ENCODE data around the gene ZNF691. TPM values are rescaled to one million over a fixed set of nuclear protein-coding genes. Genes with fewer than 3 reads are reported as not detected.

Gene ZNF691
- polyA plus RNA-seq, 1 of the 3 experiments (the other 2 are of a cell fraction), result 7.2 TPM

DNA sequence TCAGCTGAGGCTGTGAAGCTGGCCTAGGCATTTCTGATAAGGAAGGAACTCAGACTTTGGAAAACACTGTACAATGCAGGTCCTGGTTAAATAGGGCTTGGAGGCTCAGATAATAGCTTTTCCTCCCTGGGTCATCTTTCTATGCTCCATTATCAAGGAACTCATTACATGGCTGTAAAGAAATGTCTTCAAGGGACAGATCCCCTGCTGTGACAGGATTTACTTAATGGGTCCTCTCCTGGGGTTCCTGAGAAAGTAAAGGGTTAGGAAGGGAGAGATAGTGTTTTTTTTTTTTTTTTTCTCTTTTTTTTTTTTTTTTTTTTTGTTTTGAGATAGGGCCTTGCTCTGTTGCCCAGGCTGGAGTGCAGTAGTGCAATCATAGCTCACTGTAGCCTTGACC is 15.1 kb upstream of the ZNF691 start:
- H3F3A ChIP-seq (replicated peaks; ENCODE audit: insufficient read depth), result no peaks in the 10 kb centered on the region
- no peaks in the 10 kb centered on the region for H4K20me1 ChIP-seq (ENCODE audit: insufficient read depth)
- H3K4me1 ChIP-seq (ENCODE audit: control insufficient read depth in 1 of 2, insufficient read depth in 2 of 2, low read depth in 1 of 2, low read length in 1 of 2), result peaks cover 0 to 6% of the 10 kb centered on the region in 2 experiments; a peak in 1 of 4 replicates
- no peak overlapping the region for H3K4me2 ChIP-seq
- H3K27ac ChIP-seq (ENCODE audit: low read depth in 2 of 2, low read length in 1 of 2), result no peak overlapping the region
- ChIA-PET CTCF (interaction anchor here (0.8 to 1.9 kb wide), 2 partner anchors 16 to 53 kb away, joined by 3 to 4 read pairs; no protein-coding TSS in a partner anchor), POLR2A (no interaction called here)
- no peak for DNase-seq
- H3K9ac ChIP-seq, result no peak overlapping the region
- H3K79me2 ChIP-seq (ENCODE audit: insufficient read depth), result no peaks in the 10 kb centered on the region
- H2AFZ ChIP-seq (ENCODE audit: low read depth), result no peak overlapping the region
- no peaks in the 10 kb centered on the region for H3K9me3 ChIP-seq
- H3K9me2 ChIP-seq, result no peaks in the 10 kb centered on the region
- no peak overlapping the region for H3K4me3 ChIP-seq (ENCODE audit: low read depth in 2 of 2, low read length in 1 of 2)
- H3K36me3 ChIP-seq (replicated peaks in 1 of 2; ENCODE audit: control insufficient read depth in 1 of 2, insufficient read depth in 2 of 2, low read length in 1 of 2), result peaks cover 0 to 4% of the 10 kb centered on the region in 2 experiments
- TF ChIP-seq FOXM1 (IDR thresholded peaks at IDR 0.05; ENCODE audit: low read depth) (no peak), TEAD4 (IDR thresholded peaks at IDR 0.05; ENCODE audit: borderline replicate concordance, insufficient read depth) (no peak), IRF3 (IDR thresholded peaks at IDR 0.05; ENCODE audit: low read depth, low read length) (no peak), EP300 (IDR thresholded peaks at IDR 0.05; ENCODE audit: borderline replicate concordance in 1 of 2, low read depth in 1 of 2, low read length in 1 of 2) (no peak), SIN3A (IDR thresholded peaks at IDR 0.05; ENCODE audit: borderline replicate concordance, low read depth, low read length) (no peak), RXRA (IDR thresholded peaks at IDR 0.05; ENCODE audit: borderline replicate concordance, low read depth) (no peak), FOSL2 (IDR thresholded peaks at IDR 0.05; ENCODE audit: borderline replicate concordance, low read depth) (no peak), TAF1 (IDR thresholded peaks at IDR 0.05; ENCODE audit: borderline replicate concordance, low read depth, low read length) (no peak), RFX5 (IDR thresholded peaks at IDR 0.05; ENCODE audit: low read length) (no peak), POLR2AphosphoS5 (IDR thresholded peaks at IDR 0.05; ENCODE audit: low read depth, low read length) (no peak)
- TF ChIP-seq, protein P1, sequence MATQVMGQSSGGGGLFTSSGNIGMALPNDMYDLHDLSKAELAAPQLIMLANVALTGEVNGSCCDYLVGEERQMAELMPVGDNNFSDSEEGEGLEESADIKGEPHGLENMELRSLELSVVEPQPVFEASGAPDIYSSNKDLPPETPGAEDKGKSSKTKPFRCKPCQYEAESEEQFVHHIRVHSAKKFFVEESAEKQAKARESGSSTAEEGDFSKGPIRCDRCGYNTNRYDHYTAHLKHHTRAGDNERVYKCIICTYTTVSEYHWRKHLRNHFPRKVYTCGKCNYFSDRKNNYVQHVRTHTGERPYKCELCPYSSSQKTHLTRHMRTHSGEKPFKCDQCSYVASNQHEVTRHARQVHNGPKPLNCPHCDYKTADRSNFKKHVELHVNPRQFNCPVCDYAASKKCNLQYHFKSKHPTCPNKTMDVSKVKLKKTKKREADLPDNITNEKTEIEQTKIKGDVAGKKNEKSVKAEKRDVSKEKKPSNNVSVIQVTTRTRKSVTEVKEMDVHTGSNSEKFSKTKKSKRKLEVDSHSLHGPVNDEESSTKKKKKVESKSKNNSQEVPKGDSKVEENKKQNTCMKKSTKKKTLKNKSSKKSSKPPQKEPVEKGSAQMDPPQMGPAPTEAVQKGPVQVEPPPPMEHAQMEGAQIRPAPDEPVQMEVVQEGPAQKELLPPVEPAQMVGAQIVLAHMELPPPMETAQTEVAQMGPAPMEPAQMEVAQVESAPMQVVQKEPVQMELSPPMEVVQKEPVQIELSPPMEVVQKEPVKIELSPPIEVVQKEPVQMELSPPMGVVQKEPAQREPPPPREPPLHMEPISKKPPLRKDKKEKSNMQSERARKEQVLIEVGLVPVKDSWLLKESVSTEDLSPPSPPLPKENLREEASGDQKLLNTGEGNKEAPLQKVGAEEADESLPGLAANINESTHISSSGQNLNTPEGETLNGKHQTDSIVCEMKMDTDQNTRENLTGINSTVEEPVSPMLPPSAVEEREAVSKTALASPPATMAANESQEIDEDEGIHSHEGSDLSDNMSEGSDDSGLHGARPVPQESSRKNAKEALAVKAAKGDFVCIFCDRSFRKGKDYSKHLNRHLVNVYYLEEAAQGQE (IDR thresholded peaks at IDR 0.05; ENCODE audit: low read depth, low read length), result no peak
- TF ChIP-seq, protein P2, sequence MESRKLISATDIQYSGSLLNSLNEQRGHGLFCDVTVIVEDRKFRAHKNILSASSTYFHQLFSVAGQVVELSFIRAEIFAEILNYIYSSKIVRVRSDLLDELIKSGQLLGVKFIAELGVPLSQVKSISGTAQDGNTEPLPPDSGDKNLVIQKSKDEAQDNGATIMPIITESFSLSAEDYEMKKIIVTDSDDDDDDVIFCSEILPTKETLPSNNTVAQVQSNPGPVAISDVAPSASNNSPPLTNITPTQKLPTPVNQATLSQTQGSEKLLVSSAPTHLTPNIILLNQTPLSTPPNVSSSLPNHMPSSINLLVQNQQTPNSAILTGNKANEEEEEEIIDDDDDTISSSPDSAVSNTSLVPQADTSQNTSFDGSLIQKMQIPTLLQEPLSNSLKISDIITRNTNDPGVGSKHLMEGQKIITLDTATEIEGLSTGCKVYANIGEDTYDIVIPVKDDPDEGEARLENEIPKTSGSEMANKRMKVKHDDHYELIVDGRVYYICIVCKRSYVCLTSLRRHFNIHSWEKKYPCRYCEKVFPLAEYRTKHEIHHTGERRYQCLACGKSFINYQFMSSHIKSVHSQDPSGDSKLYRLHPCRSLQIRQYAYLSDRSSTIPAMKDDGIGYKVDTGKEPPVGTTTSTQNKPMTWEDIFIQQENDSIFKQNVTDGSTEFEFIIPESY (IDR thresholded peaks at IDR 0.05; ENCODE audit: borderline replicate concordance, low read depth), result no peak
- TF ChIP-seq, protein P3, sequence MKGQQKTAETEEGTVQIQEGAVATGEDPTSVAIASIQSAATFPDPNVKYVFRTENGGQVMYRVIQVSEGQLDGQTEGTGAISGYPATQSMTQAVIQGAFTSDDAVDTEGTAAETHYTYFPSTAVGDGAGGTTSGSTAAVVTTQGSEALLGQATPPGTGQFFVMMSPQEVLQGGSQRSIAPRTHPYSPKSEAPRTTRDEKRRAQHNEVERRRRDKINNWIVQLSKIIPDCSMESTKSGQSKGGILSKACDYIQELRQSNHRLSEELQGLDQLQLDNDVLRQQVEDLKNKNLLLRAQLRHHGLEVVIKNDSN (IDR thresholded peaks at IDR 0.05; ENCODE audit: borderline replicate concordance, low read depth), result no peak
- no peaks in the 10 kb centered on the region for H3K27me3 ChIP-seq (ENCODE audit: insufficient read depth)
